Thyroid gland (tissue), 4 donors: ENCODE measurements around the gene RYR2. TPM values are rescaled to one million over a fixed set of nuclear protein-coding genes. Genes with fewer than 3 reads are reported as not detected.
"Not testable (repeated sequence)": the region's sequence is repeated elsewhere in the genome, so short reads cannot be mapped to it uniquely, and the experiment has no call there.

Experiments used
- DNase-seq, 2 donors: peaks; one replicate each; pipeline ENCODE4 v3.0.0-alpha.2; 2019
- H3K27ac ChIP-seq, 3 donors: fragments of 200-600 bp; sonication (generic); 1 replicate in 2 of 3; 2 replicates in 1 of 3; pipeline ENCODE4 v1.5.1; 2016 to 2019; ENCODE audit warnings: mild to moderate bottlenecking in 1 of 3, moderate library complexity in 1 of 3
- H3K27me3 ChIP-seq: fragments of 200-600 bp; sonication (generic); one replicate; pipeline ENCODE4 v1.5.1; 2019
- H3K36me3 ChIP-seq, 2 donors: fragments of 200-600 bp; sonication (generic); one replicate each; pipeline ENCODE4 v1.5.1; 2016 to 2019
- H3K4me1 ChIP-seq, 2 donors: fragments of 200-600 bp; sonication (generic); one replicate each; pipeline ENCODE4 v1.5.1; 2017 to 2019
- H3K4me3 ChIP-seq, 3 donors: fragments of 200-600 bp; sonication (generic); replicated peaks in 1 of 3; 1 replicate in 2 of 3; 2 replicates in 1 of 3; pipeline ENCODE4 v1.5.1; 2016; ENCODE audit warnings: mild to moderate bottlenecking in 1 of 3
- H3K9me3 ChIP-seq: fragments of 200-600 bp; sonication (generic); one replicate; pipeline ENCODE4 v1.5.1; 2017
- CTCF ChIP-seq, 6 experiments: fragments of 200-600 bp in 3 of 6; fragments of 450-650 bp in 3 of 6; sonication (generic) in 3 of 6; IDR thresholded peaks; one replicate each; pipeline ENCODE4 v1.5.1; 2016 to 2019; ENCODE audit warnings: antibody characterized with exemption in 6 of 6, mild to moderate bottlenecking in 2 of 6, inconsistent platforms in 1 of 6, moderate library complexity in 1 of 6
- POLR2A ChIP-seq, 2 donors: fragments of 450-650 bp; IDR thresholded peaks; one replicate each; pipeline ENCODE4 v1.6.1; 2017; ENCODE audit warnings: antibody characterized with exemption in 2 of 2, mild to moderate bottlenecking in 2 of 2, moderate library complexity in 1 of 2
- WGBS, 2 donors: methylation state at CpG; one replicate each; pipeline ENCODE4 v1.1.5; 2017; 5-methylcytosine and 5-hydroxymethylcytosine counted together
- intact Hi-C: fragments of 100-400 bp; cut with DNase I; formaldehyde crosslinking; loops from one replicate; pipeline ENCODE4 v1.15.1; 2023
- total RNA-seq, 4 donors: library from RNA; depleted of rRNA; stranded (reverse); fragments of >200 nt; gene quantifications; one replicate each; pipeline ENCODE4 v1.2.3, GENCODE V29; 2016

RYR2 gene
- total RNA-seq, 4 donors from 2014 or later, result 6.6 to 31.8 (median 28.2) TPM

GRCh38 chr1:237583756-237584155, 541.8 kb downstream of the RYR2 start:
- no peaks in the 10 kb centered on the region for H3K27me3 ChIP-seq
- H3K9me3 ChIP-seq, result no peaks in the 10 kb centered on the region
- no peak for TF ChIP-seq CTCF (IDR thresholded peaks at IDR 0.05)
- TF ChIP-seq POLR2A (IDR thresholded peaks at IDR 0.05), result no peak
- intact Hi-C loops, result no loop called here
- H3K36me3 ChIP-seq, result no peaks in the 10 kb centered on the region
- H3K4me3 ChIP-seq, result no peak overlapping the region
- H3K27ac ChIP-seq, result no peak overlapping the region
- no peak for DNase-seq
- no peaks in the 10 kb centered on the region for H3K4me1 ChIP-seq

DNA sequence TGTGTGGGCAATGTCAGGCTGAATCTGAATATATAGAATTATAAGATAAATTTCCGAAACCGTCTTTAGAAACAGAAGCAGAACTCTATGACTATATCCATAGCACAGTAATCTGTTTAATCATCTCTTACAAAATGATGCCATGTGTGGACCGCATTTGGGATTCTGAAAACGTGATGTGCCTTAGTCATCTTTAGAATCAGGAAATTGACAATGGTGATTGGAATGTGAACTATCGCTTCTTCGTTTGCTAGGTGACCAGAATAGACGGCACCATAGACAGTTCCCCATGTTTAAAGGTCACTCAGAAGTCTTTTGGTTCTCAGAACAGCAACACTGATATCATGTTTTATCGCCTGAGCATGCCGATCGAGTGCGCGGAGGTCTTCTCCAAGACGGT, 548.4 kb downstream of the RYR2 start:
- no peaks in the 10 kb centered on the region for H3K9me3 ChIP-seq
- TF ChIP-seq POLR2A (IDR thresholded peaks at IDR 0.05) (no peak), CTCF (IDR thresholded peaks at IDR 0.05) (no peak)
- intact Hi-C loops, result no loop called here
- H3K4me3 ChIP-seq, result no peak overlapping the region
- H3K36me3 ChIP-seq, result no peaks in the 10 kb centered on the region
- no peaks in the 10 kb centered on the region for H3K4me1 ChIP-seq
- 93 to 95% methylated on average over 13 of the region's 13 CpGs for WGBS, 2 donors
- DNase-seq, result no peak
- no peaks in the 10 kb centered on the region for H3K27me3 ChIP-seq
- H3K27ac ChIP-seq, result no peak overlapping the region

DNA sequence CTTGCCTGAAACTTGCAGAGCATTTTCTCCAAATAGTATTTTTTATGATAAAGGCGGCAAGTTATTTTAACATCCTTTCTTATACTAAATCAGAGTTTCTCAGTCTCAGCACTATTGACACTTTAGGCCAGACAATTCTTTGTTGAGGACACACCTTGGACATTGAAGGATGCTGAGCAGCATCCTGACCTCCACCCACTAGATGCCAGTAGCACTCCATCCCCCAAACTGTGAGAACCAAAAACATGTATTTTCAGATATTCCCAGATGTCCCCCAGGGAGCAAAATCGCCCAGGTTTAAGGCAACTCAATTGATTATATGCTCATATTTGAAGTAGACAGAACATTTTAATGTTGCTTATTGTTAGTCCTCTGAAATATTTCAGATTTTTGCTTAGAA, 549.4 kb downstream of the RYR2 start:
- no peak for DNase-seq
- H3K36me3 ChIP-seq, result no peaks in the 10 kb centered on the region
- no peaks in the 10 kb centered on the region for H3K4me1 ChIP-seq
- TF ChIP-seq CTCF (IDR thresholded peaks at IDR 0.05) (no peak), POLR2A (IDR thresholded peaks at IDR 0.05) (no peak)
- H3K27me3 ChIP-seq, result no peaks in the 10 kb centered on the region
- no peaks in the 10 kb centered on the region for H3K9me3 ChIP-seq
- intact Hi-C loops, result no loop called here
- WGBS, 2 donors, result 87 to 92% methylated on average over 2 of the region's 2 CpGs
- no peak overlapping the region for H3K4me3 ChIP-seq
- no peak overlapping the region for H3K27ac ChIP-seq

- intact Hi-C loops, H3K9me3 ChIP-seq, H3K27ac ChIP-seq, DNase-seq, H3K36me3 ChIP-seq, H3K4me3 ChIP-seq, H3K27me3 ChIP-seq, H3K4me1 ChIP-seq: not testable (repeated sequence)
- WGBS, 2 donors, result 83 to 88% methylated on average over 15 of the region's 15 CpGs
Measured at GRCh38 chr1:237603036-237603568, 561.1 kb downstream of the RYR2 start.

- Histone ChIP-seq H3K4me1 (no peaks in the 10 kb centered on the region), H3K9me3 (no peaks in the 10 kb centered on the region), H3K36me3 (no peaks in the 10 kb centered on the region), H3K4me3 (no peak overlapping the region), H3K27me3 (no peaks in the 10 kb centered on the region), H3K27ac (no peak overlapping the region)
- TF ChIP-seq CTCF (IDR thresholded peaks at IDR 0.05) (no peak), POLR2A (IDR thresholded peaks at IDR 0.05) (no peak)
- 88 to 96% methylated on average over 3 of the region's 3 CpGs for WGBS, 2 donors
- intact Hi-C loops, result no loop called here
- DNase-seq, result no peak
Measured at GRCh38 chr1:237608433-237608832, 566.4 kb downstream of the RYR2 start.

- Histone ChIP-seq H3K27me3 (no peaks in the 10 kb centered on the region), H3K27ac (no peak overlapping the region), H3K9me3 (no peaks in the 10 kb centered on the region), H3K36me3 (no peaks in the 10 kb centered on the region), H3K4me1 (no peaks in the 10 kb centered on the region), H3K4me3 (no peak overlapping the region)
- intact Hi-C loops, result no loop called here
- TF ChIP-seq CTCF (IDR thresholded peaks at IDR 0.05) (no peak), POLR2A (IDR thresholded peaks at IDR 0.05) (no peak)
- WGBS, 2 donors, result 90% methylated on average over 5 of the region's 5 CpGs
- DNase-seq, result no peak
Measured at GRCh38 chr1:237610157-237610556, 568.2 kb downstream of the RYR2 start.
